Adipose tissue (tissue), 3 donors: ENCODE data around the gene TMEM238. TPM values are rescaled to one million over a fixed set of nuclear protein-coding genes. Genes with fewer than 3 reads are reported as not detected.
A peak's percentile ranks its signal among the peaks of the same experiment; 100 is the strongest.
"Not testable (repeated sequence)": the region's sequence is repeated elsewhere in the genome, so short reads cannot be mapped to it uniquely, and the experiment has no call there.

Source experiments
- H3K27ac ChIP-seq: one replicate; pipeline ENCODE4 v1.5.1; 2013; ENCODE audit warnings: low read depth, low read length
- WGBS, 3 donors: extraction: QIAGEN DNeasy Blood & Tissue Kit; methylation state at CpG; one replicate each; pipeline ENCODE4 v1.1.7; 2013; 5-methylcytosine and 5-hydroxymethylcytosine counted together
- polyA plus RNA-seq, 3 donors: library from polyadenylated mRNA; stranded (reverse); fragments of 200-250 nt; gene quantifications; one replicate each; pipeline ENCODE4 v1.2.3, GENCODE V29; 2013
- donor health status: healthy with polysubstance abuse.
- donor health status: Bipolar disorder and iron deficiency.
- donor health status: healthy.

Gene TMEM238
- polyA plus RNA-seq, 3 donors, result 0.16 to 0.90 TPM; not detected in 1

- H3K27ac ChIP-seq, result no peak overlapping the region
- 77 to 87% (median 78%) methylated on average over 14 of the region's 14 CpGs for WGBS, 3 donors
These were observed 22.2 kb upstream of the TMEM238 start for GRCh38 chr19:55406091-55406825.

- H3K27ac ChIP-seq, result no peak overlapping the region
- WGBS, 3 donors, result 86 to 93% (median 86%) methylated on average over 5 of the region's 5 CpGs
These were observed 21.5 kb upstream of the TMEM238 start for GRCh38 chr19:55405638-55406037.

GRCh38 chr19:55402509-55402908, 18.4 kb upstream of the TMEM238 start:
- no peak overlapping the region for H3K27ac ChIP-seq
- WGBS, 3 donors, result 75 to 89% (median 83%) methylated on average over 2 of the region's 2 CpGs

GRCh38 chr19:55401390-55401789, 17.3 kb upstream of the TMEM238 start:
- not testable (repeated sequence) for H3K27ac ChIP-seq
- WGBS, 3 donors, result 90 to 95% (median 93%) methylated on average over 9 to 21 of the region's 28 CpGs

GRCh38 chr19:55400281-55401087, 16.4 kb upstream of the TMEM238 start:
- H3K27ac ChIP-seq, result no peak overlapping the region
- WGBS, 3 donors, result 85 to 88% (median 86%) methylated on average over 14 of the region's 14 CpGs

- 63 to 95% (median 64%) methylated on average over 12 of the region's 12 CpGs for WGBS, 3 donors
- no peak overlapping the region for H3K27ac ChIP-seq
These were observed 14.3 kb upstream of the TMEM238 start for GRCh38 chr19:55398200-55398925.

- no peak overlapping the region for H3K27ac ChIP-seq
- 69 to 79% (median 73%) methylated on average over 18 of the region's 18 CpGs for WGBS, 3 donors
These were observed 9.0 kb upstream of the TMEM238 start for GRCh38 chr19:55392820-55393761.

GRCh38 chr19:55391702-55392615, 7.9 kb upstream of the TMEM238 start:
- no peak overlapping the region for H3K27ac ChIP-seq
- 81 to 87% (median 84%) methylated on average over 18 of the region's 18 CpGs for WGBS, 3 donors

- 74 to 88% (median 76%) methylated on average over 12 of the region's 12 CpGs for WGBS, 3 donors
- H3K27ac ChIP-seq, result no peak overlapping the region
These were observed 7.1 kb upstream of the TMEM238 start for GRCh38 chr19:55391191-55391670.

GRCh38 chr19:55390461-55390880, 6.4 kb upstream of the TMEM238 start:
- WGBS, 3 donors, result 73 to 80% (median 78%) methylated on average over 7 of the region's 7 CpGs
- no peak overlapping the region for H3K27ac ChIP-seq

GRCh38 chr19:55389386-55390317, 5.6 kb upstream of the TMEM238 start:
- 81 to 88% (median 83%) methylated on average over 20 to 21 of the region's 21 CpGs for WGBS, 3 donors
- no peak overlapping the region for H3K27ac ChIP-seq

GRCh38 chr19:55387736-55388497, 3.8 kb upstream of the TMEM238 start:
- 78 to 88% (median 88%) methylated on average over 24 of the region's 24 CpGs for WGBS, 3 donors
- no peak overlapping the region for H3K27ac ChIP-seq

- no peak overlapping the region for H3K27ac ChIP-seq
- WGBS, 3 donors, result 2 to 3% (median 2%) methylated on average over 33 of the region's 33 CpGs
These were observed 2.4 kb upstream of the TMEM238 start for GRCh38 chr19:55386493-55386971.

GRCh38 chr19:55385724-55386492, 1.8 kb upstream of the TMEM238 start, which contains the start of gene RPL28:
RPL28 (plus strand) TSS chr19:55385932; CDS start chr19:55386358, 426 bp downstream.
- WGBS, 3 donors, result 0 to 1% (median 1%) methylated on average over 65 to 68 of the region's 68 CpGs
- peak within 1 kb of the TSS; percentile 12 for H3K27ac ChIP-seq
